Measurements from ENCODE around the gene MKLN1.
"Not testable (repeated sequence)": the region's sequence is repeated elsewhere in the genome, so short reads cannot be mapped to it uniquely, and the experiment has no call there.

Gene MKLN1

GRCh38 chr7:131312838-131313237 is 14.8 kb upstream of the MKLN1 start:
- no peak for DNase-seq (ENCODE audit: low read depth)

- DNase-seq (ENCODE audit: low read depth): no peak
Measured at GRCh38 chr7:131320603-131321002, 7.1 kb upstream of the MKLN1 start.

- DNase-seq (ENCODE audit: low read depth): no peak
Measured at GRCh38 chr7:131321656-131322055, 6.0 kb upstream of the MKLN1 start.

DNA sequence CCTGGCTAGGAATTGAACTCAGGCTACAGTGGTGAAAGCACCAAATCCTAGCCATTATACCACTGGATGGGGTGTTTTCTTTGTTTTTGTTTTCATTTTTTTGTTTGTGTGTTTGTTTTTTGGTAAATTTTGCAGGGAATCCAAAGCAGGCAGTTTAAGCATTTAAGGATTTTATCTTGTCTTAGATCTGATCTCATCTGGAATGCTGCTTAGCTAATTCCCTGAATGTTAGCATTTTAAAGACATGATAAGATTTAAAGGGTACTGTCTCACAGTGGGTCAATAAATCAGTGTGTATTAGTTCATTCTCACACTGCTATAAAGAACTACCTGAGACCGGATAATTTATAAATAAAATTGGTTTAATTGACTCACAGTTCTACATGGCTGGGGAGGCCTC is 5.6 kb upstream of the MKLN1 start:
- DNase-seq (ENCODE audit: low read depth): no peak

GRCh38 chr7:131322861-131323260 is 4.8 kb upstream of the MKLN1 start:
- DNase-seq (ENCODE audit: low read depth): no peak

DNA sequence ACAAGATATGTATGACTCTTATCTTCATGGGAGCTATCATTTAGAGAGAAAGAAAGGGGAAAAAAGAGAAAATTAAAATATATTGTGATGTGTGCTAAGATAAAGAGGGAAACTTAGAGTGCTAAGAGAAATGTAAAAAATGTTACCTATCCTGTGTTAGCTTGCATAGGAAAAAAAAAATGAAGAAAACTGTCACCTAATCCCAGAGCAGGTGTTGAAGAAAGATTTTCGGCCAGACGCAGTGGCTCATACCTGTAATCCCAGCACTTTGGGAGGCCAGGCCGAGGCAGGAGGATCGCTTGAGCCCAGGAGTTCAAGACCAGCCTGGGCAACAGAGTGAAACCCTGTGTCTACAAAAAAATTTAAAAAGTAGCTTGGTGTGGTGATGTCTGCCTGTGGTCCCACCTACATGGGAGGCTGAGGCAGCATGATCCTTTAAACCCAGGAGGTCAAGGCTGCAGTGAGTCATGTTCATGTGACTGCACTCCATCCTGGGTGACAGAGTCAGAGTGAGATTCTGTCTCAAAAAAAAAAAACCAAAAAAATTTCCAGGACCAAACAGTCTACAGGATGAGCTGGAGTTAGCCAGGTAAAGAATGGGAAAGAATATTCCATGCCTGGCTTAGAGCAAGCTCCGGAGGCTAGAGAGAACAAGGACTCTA is 2.4 kb upstream of the MKLN1 start:
- peak; percentile 36 for DNase-seq (ENCODE audit: low read depth)

DNA sequence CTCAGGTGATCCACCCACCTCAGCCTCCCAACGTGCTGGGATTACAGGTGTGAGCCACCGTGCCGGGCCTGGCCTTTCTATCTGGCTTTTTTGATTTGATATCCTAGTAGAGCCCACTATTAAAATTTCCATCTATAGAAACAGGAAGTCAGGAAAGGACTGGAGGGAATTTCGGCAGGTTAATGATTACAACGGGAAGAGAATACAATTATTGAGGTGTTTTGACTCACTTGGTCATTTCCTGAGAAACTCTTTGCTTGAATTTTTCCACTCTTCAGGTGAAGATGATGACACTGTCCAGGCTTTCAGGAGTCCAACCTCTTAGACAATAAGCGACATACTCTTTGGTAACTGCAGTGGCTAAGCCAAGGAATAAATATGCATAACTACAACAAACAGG is 1.1 kb upstream of the MKLN1 start:
- DNase-seq (ENCODE audit: low read depth): no peak

GRCh38 chr7:131327049-131327625 is 539 bp upstream of the MKLN1 start:
- DNase-seq (ENCODE audit: low read depth): peak; percentile 83

- DNase-seq (ENCODE audit: low read depth): peak; percentile 64
Measured at GRCh38 chr7:131328377-131329175, 900 bp downstream of the MKLN1 start.

DNA sequence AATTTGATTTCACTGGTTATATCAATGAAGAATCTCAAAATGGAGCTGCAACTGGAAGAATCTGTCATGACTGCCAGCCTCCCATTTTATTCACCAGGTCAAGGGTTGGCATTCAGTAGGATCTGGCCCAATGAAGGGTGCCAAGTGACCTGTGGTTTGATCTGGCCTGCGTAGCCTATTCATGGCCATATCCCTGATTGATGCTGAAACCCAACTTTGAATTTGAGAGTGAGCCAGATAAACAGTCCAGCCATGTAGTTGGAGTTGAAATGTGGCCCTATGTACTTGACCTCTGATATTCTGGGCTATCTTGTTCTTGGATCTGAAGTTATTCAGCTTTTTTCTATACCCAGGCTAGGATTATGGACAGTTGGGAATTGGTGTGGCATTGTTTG is 1.5 kb downstream of the MKLN1 start:
- DNase-seq (ENCODE audit: low read depth): peak; percentile 10

DNA sequence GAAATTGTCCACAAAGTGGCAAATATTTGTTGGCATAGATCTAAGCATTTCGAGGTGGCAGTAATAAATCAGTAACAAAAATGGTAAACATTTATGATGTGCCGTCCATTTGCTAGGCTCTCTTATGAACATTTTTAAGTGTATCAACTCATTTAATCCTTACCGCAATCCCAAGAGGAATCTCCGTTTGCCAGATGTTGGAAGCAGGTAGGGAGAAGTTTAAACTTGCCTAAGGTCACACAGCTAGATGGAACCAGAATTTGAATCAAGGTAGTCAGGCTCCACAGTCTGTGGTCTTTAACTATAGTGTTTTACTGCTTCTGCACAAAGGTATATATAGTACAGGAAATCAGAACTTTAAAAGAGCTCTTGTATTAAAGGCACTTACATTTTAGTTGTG is 2.6 kb downstream of the MKLN1 start:
- DNase-seq (ENCODE audit: low read depth): no peak

DNA sequence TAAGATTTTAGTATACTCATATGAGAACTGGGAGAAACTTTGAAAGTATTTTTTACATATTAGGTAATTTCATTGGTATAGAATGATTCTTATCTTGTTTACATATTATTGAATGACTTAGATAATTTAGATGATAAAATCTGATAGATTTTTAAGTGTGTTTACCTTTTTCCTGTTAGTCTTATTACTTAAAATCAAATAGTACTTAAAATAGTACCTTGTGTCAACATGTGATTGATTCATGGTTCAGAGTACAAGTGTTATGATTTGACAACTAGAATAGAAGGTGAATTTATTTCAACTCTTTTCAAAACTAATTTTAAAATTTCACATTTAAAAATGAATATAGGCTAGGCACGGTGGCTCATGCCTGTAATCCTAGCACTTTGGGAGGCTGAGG is 4.1 kb downstream of the MKLN1 start:
- DNase-seq (ENCODE audit: low read depth): no peak

GRCh38 chr7:131332729-131333128 is 5.1 kb downstream of the MKLN1 start:
- not testable (repeated sequence) for DNase-seq (ENCODE audit: low read depth)

DNA sequence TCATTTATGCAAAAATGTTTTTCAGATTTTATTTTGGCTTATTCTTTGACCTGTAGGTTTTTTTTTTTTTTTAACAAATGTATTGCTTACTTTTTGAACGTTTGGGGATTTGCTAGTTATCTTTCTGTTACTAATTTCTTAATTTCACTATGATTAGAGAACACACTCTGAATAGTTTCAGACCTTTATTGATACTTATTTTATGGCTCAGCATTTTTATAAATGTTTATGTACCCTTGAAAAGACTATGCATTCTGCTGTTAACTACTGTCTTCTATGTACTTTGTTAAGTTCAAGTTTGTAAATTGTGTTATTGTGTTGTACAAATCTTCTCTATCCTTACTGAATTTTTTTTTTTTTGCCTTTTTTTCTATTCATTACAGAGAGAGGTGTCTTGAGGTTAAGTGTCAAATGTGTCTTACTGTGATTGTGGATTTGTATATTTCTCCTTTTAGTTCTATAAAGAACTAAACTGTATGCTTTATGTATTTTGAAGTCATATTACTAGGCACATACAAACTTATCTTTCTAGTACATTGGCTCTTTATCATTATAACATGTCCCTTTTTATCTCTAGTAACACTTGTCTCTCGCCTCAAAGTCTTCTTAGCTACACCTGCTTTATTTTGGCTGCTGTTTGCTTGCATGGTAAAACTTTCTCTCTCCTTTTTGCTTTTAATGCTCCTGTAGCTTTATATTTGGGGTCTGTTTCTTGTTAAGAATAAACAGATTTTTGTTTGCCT is 8.1 kb downstream of the MKLN1 start:
- no peak for DNase-seq (ENCODE audit: low read depth)

DNA sequence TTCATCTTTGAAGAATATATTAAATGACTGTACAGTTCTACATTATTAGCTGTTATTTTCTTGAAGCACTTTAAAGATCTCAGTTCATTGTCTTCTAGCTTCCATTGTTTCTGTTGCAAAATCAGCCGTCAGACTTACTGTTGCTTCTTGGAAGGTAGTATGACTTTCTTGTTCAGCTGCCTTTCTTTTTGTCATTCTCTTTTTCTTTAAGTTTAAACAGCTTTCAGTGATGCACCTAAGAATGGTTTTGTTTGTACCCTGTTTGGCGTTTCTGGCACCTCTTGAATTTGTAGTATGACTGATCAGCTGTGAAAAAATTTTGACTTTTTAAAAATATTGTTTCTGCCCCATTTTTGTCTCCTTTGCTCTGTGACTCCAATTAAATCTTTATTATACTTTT is 9.3 kb downstream of the MKLN1 start:
- DNase-seq (ENCODE audit: low read depth): peak; percentile 36

- DNase-seq (ENCODE audit: low read depth): no peak
Measured at GRCh38 chr7:131338173-131338572, 10.5 kb downstream of the MKLN1 start.

DNA sequence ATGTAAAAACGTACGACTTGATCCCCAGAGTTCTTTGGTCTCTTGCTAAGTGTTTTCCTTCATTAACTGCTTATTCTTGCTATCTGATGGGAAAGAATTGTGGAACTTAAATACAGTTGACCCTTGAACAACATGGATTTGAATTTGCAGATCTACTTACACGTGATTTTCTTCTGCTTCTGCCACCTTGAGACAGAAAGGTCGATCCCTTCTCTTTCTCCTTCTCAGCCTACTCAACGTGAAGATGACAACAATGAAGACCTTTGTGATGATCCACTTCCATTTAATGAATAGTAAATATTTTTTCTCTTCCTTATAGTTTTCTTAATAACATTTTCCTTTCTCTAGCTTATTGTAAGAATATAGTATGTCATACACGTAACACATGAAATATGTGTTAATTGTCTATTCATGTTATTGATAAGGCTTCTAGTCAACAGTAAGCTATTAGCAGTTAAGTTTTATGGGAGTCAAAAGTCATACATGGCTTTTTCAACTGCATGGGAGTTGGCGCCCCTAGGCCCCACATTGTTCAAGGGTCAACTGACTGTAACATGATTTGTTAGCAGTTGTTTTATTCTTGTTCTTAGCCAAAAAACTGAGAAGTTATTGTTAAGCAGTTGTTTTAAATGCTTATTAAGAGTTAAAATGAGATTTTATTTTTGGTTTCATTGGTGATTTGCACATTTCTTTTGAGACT is 11.2 kb downstream of the MKLN1 start:
- no peak for DNase-seq (ENCODE audit: low read depth)

GRCh38 chr7:131341690-131342089 is 14.0 kb downstream of the MKLN1 start:
- no peak for DNase-seq (ENCODE audit: low read depth)

GRCh38 chr7:131342864-131343442 is 15.3 kb downstream of the MKLN1 start:
- no peak for DNase-seq (ENCODE audit: low read depth)

GRCh38 chr7:131346885-131347592 is 19.4 kb downstream of the MKLN1 start:
- DNase-seq (ENCODE audit: low read depth): no peak

- no peak for DNase-seq (ENCODE audit: low read depth)
Measured at GRCh38 chr7:131352032-131352431, 24.4 kb downstream of the MKLN1 start.

Data from EH (cell line).